Breast epithelium (tissue), 3 donors: ENCODE measurements around the gene CNTN5.

Source experiments
- CTCF ChIP-seq, 3 donors: fragments of 450-650 bp; IDR thresholded peaks; one replicate each; pipeline ENCODE4 v1.5.1; 2016 to 2017; ENCODE audit warnings: antibody characterized with exemption in 3 of 3, mild to moderate bottlenecking in 3 of 3, moderate library complexity in 3 of 3
- POLR2A ChIP-seq: fragments of 450-650 bp; IDR thresholded peaks from one replicate; pipeline ENCODE4 v1.6.1; 2016; ENCODE audit warnings: antibody characterized with exemption, mild to moderate bottlenecking, moderate library complexity

- TF ChIP-seq CTCF (IDR thresholded peaks at IDR 0.05) (no peak), POLR2A (no peak)
Observed at GRCh38 chr11:100163471-100163870, 1142.7 kb downstream of the CNTN5 start.
